ENCODE measurements around the gene ITGA11.

ITGA11 gene

DNA sequence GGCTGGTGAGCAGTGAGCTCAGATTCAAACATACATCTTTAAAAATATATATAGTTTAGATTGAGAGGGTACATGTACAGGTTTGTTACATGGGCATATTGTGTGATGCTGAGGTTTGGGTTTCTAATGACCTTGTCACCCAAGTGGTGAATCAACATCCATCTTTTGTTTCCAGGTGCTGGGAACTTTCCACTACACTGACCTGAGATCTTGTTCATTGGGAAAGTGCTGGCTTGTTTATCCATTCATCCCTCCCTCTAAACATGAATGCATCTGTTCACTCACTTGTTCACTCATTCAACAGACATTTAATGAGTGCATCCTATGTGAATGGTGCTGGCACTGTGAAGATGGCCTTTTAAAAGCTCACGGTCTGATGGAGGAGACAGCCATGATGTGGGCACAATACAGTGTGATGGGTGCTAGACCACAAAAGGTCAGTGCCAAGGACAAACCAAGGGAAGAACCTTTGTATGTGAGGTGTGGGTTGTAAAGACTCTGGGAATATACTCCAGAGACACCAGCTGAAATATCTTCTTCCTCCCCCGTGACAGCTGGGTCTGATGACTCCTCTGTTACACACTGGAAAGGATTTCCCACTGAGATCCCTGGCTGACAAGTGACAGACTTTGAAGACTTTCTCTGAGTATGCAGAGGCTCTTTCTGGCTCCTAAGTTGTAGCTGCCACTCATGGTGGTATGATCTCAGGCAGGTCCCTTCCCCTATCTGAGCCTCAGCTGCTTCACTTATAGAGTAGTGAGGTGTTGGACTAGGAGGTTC lies 16.2 kb upstream of the ITGA11 start:
- no peak for DNase-seq (ENCODE audit: low spot score)

DNA sequence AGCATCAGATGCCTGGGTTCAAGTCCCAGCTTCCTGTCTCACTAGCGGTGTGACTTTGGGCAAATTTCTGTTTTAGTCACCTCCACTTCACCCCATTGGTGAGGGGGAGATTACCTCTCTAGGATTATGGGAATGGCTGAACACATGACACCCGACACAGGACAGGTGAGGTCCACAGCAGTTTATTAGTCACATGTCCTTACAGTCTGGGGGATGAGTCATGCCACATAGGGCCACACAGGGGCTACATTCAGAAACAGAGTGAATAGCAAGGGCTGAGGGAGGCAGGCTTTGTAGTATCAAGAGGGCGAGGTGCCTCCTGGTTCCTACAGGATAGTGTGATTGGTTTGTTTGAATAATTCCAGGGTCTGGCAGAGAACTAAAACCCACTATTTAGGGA lies 15.2 kb upstream of the ITGA11 start:
- no peak for DNase-seq (ENCODE audit: low spot score)

DNA sequence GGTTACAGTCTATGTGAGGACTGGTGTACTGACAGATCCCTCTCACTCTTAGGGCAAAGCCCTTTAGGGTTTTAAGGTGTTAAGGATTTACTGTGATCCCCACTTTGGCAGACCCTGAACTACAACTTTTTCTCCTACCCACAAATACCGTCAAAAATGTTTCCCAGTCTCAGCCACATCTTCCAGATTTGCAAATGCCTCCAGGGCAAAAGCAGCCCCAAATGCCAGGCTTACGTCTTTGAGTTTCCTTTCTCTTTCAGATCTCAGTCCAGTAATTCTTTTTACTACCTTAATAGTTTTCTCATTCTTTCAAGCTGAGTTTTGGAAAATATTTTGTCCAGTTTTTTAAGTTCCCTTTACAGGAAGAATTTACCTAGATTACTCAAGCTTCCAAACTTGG lies 13.4 kb upstream of the ITGA11 start:
- no peak for DNase-seq (ENCODE audit: low spot score)

DNA sequence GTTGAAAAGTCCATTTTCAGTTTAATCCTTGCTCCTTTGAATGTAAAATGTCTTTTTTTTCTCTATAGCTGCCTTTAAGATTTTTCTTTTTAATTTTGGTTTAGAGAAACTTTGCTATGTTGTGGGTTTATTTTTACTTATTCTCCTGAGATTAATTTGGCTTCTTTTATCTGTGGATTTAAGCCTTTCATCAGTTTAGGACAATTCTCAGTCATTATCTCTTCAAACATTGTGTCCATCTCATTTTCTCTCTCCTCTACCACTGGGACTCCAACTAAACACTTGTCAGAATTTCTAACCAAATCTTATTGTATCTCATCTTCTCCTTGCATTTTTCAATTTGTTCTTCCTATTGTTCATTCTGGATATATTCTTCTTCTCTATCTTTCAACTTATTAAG lies 12.4 kb upstream of the ITGA11 start:
- no peak for DNase-seq (ENCODE audit: low spot score)

DNA sequence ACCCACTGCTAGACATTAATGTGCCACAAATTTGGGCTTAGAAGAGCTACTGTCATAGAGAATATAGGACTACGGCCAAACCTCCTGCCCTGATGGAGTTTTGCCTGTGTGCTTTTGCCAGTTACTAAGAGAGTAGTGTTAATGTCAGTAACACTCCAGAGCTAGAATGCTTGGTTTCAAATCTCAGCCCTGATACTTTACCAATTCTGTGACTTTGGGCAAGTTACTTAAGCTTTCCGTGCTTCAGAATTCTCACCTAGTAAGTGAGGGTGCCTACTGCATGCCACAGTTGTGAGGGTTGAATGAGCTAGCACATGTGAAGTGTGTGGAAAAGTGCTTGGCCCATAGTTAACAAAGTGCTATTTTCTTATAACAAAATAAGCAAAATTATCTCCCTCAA lies 10.9 kb upstream of the ITGA11 start:
- no peak for DNase-seq (ENCODE audit: low spot score)

DNA sequence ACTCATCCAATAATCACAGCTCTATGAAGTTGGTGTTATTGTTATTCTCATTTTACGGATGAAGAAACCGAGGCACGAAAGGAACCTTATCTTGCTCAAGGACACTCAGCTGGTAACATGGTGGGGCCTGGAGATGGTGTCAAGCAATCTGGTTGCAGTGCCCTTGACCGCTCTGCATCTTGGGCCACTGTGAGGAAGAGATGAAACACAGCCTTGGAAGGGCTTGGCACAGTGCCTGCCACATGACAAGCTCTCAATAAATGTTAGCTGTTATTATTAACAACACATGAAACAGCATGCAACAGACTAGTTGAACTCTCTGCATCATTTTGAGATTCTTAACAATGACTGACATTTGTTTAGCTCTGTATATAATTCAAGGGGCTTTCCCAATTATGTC lies 10.1 kb upstream of the ITGA11 start:
- DNase-seq (ENCODE audit: low spot score) = no peak

DNA sequence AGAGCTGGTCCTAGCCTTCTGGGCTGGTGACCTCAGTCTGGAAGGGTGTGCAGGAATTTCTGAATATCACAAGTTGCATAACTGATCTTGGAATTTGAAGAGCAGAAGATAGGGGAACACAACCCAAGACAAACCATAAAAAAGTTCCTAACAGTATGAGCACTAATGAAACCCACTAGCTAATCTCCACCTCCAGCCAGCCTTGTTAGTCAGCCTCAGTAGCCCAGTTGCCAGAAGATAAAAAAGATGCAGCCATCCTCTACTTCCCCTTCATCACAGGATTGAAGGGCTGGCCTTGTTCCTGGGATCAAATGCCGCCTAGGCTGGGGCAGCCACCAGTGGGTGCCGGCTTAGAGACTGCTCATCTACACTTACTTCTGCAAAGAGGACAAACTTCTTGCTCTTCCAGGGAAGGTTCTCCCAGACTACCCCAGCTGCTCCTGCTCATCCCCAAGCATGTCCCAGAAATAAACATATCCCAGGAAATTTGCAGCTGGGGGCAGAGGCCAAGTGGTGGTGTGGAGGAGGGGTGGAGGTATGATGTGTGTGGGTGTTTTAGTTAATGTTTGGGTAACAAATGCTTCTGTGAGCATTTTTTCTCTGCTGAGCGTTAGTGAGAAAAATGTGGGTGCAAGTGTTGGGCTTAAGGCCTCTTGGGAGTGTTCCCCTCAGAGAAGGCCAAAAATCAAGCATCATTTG lies 9.2 kb upstream of the ITGA11 start:
- DNase-seq (ENCODE audit: low spot score) = no peak

DNA sequence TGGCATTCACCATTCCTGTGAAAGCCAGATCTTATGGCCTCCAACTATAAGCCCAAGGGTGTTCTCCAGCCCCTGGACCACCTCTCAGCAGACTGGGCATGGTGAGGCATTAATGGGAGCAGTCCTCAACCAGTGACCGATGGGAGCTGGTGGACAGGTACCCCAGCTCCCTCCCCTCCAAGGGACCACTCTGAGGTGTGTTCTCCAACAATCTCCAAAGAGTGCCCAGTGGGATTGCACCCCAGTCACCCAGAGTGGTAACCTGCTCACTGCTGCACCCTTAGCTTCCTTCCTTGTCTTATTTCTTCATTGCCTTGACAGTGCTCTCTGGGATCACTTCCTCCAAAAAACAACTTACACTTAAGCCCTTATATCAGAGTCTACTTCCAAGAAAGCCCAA lies 8.2 kb upstream of the ITGA11 start:
- no peak for DNase-seq (ENCODE audit: low spot score)

DNA sequence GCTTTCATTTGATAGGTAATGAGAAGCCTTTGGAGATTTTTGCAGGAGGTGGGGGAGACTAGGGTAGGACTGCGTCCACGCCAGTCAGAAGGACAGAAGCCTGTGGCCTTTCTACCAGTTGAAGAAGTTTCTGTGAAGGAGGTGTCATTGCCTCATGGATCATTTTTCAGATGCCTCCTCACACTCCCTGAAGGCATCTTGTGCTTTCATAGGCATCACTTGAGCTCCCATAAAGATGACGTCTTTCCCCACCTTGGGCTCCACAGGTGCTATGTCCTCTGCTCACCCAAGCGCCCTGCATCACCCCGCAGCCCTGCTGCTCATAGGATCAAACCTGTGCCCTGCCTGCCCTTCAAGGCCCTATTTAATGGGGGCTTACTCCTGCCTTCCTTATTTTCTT lies 7.5 kb upstream of the ITGA11 start:
- no peak for DNase-seq (ENCODE audit: low spot score)

DNA sequence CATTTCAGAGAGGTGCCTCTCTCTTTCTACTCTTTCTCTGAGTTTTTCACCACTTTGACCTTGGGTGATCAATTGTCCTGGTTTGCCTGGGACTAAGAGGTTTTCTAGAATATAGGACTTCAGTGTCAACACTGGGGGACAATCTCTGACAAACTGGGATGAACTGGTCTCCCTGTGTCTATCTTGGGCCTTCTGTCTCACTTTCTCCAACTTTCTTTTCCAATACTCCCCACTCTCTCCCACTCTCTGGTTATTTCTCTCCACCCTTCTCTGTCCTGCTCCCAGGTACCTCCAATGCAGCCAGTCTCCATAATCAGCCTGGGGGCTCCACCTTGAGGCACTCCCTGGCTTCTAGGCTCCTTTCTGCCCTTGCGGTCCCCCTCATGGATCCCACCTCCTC lies 4.7 kb upstream of the ITGA11 start:
- no peak for DNase-seq (ENCODE audit: low spot score)

DNA sequence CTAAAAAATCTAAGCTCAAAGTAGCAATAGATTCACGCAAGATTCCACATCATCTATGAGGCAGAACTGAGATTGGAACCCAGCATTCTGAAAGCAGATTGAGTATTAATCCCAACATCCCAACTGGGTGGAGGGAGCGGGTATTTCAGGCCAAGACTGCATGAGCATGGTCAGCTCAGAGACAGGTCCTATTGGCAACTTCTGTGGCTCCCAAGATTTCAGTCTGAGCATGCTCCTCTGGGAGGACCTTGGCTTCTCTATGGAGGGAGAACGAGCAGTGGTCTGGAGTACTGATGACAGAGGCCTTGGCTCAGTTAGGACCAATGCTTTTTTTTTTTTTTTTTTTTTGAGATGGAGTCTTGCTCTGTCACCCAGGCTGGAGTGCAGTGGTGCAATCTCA lies 4.0 kb upstream of the ITGA11 start:
- no peak for DNase-seq (ENCODE audit: low spot score)

DNA sequence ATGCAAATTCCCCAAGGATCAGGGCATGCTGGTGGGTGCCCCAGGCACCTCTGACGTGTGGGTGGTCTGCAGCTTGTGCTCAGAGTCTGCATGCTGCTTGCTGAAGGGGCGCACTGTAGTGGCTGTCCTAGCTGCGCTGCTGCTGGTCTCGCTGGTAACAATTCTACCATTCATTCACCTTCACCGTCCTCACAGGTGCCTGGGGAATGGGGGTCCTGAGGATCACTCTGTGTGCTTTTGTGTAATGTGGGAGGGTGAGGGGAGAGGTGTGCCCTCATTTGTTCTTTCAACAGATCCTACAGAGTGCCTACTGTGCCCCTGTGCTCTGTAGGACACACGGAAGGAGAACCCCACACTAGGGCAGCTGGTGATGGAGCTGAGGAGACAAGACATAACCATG lies 2.1 kb upstream of the ITGA11 start:
- no peak for DNase-seq (ENCODE audit: low spot score)

DNA sequence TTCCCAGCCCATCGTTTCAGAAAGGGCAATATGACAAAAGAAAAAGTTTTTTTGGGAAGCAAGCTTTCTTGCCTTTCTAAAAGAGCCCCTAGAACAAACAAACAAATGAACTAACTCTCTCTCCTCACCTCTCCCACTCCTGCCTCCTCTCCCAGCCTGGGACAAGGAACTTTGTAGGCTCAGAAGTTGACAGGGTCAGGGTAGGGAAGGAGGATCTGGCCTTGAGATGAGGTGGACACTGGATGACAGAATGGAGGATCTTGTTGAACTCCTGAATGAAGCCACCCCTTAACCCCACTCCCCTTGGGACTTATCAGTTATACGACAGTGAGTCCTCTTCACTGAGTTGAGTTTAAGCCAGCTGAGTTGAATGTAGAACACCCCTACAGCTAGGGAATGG lies 1.6 kb upstream of the ITGA11 start:
- DNase-seq (ENCODE audit: low spot score) = no peak

DNA sequence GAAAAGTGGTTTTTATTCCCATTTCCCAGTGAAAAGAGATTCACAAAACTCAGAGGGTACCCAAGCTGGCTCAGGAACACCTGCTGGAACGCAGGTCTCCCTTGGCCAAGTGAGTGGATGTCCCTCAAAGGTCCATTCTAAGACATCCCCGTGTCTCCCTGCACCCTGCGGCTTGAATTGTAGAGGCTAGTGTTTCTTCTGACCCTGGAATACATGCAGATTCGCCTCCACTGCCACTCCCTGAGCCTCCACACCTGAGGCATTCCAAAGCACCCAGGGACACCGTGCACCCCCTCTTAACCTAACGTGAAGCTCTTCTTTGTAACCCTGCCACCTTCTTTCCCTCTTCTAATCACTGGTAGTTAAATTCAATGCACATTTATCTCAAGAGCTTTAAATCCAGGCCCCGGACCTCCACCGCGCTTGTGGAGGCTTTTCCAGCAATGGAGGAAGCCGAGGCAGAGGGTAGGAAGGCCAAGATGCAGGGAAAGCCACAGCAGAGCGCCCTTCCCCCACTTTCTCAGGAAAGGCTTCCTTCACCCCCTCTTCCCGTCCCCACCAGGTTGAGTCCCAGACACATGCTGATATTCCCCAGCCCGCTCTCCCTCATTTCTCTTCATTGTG lies 590 bp upstream of the ITGA11 start:
- DNase-seq (ENCODE audit: low spot score) = no peak

DNA sequence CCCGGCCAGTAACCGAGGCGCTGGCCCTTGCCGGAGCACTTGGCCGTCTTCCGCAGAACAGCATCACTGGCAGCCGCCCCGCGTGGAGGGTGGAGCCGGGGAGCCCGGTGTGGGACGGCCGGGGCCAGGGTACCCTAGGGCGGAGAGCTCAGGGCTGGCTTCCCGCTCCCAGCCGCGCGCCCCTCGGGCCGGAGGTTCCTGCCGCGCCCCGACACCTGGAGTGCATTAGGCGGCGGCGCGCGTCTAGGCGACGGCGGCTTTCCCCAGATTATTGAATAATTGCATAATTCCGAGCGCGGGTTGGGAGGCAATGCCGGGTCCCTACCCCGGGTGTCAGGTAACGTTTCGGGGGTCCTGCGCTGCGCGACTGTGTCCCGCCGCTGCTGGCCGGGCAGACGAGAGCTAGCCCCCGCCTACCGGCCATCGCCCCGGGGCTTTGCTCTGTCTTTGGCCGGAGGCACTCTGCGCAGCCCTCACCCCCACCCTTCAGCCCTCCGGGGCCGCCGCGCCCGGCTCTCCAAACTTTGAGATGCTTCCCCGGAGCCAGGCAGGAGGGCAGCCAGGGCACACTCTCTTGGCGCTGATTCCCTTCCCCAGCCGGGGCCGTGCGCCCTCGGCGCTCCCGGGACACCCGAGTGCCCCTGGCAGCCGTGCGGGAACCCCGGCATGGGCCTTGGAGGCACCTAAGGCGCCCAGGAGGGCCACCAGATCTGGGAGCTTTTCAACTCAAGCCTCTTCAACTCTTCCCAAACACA lies 749 bp downstream of the ITGA11 start:
- DNase-seq (ENCODE audit: low spot score) = no peak

DNA sequence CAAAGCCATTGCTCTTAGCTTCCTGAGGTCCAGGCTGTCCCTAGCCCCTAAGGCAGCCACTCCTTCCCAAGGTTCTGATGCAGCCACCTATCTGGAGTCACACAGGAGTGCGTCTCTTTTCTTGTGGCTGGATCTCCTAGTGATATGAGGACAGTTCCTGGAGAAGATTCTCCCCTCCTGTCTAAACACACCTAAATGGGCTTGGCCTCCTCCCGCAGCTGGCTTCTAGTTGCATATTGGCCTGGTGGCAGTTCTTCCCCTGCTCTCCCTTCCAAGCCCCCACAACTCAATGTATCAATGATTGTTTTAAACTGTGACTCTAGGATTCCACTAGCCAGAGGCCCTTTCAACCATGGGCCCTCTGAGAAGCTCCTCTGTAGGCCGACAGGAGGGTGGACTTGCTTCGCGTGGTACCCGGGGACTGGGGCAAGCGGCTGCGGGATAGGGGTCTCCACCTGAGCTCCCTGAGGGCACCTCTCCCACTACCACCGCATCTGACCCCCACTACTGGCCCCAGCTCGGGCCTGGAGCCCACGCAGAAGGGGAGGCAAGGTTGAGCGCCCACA lies 1.4 kb downstream of the ITGA11 start:
- DNase-seq (ENCODE audit: low spot score) = no peak

DNA sequence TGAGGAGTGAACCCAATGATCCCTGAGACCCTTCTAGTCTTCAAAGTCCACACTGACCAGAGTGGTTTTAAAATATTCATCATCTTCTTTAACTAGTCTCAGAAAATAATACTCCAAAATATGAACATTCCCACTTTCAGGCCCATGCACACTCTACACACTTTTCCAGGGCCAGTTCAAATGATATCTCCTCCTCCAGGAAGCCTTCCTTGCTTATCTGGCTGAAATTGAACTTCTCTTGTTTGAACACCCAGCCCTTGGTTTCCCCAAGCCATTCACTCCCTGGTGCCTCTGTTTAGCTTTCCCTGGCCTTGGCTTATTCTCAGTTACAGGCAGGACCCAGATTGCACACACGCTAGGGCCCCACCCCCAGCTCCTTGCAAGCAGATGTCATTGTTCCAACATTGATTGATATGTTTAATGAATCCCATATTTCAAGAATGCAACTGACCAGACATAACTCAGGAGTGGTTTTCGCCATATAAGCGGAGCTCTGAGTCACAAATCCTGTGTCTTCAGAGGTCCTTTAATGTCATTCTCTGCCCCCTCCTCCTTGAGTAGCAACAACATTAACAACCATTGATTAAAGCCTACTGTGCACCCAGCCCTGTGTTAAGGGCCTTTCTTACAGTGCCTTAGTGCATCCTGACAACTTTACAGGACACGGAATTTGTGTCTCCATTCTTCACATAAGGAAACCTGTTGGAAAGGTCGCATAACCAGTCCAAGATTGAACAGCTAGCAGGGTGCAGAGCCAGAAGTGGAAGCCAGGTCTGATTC lies 2.1 kb downstream of the ITGA11 start:
- DNase-seq (ENCODE audit: low spot score) = no peak

DNA sequence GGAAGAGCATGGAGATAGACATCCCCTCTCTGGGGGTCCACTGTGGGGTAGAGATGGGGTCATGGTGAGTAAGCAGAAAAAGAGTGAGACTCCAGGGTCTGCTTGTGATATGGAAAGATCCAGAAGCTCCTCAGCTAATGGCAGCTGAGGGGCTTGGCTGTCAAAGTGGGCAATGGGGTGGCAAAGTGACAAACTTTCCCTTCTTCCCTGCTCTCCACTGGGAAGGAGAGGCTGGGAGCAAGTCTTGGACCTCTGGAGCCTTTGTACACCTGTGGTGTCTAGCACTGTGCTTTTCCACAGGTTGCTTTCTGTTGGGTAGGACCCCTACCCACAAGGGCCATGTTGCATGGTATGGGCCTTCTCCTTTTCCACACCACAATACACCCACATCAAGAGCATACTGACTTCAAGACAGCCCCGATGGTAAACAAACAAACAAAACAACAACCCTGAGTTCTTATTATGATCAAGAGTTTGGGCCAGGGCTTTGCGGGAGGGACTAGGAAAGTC lies 3.5 kb downstream of the ITGA11 start:
- no peak for DNase-seq (ENCODE audit: low spot score)

DNA sequence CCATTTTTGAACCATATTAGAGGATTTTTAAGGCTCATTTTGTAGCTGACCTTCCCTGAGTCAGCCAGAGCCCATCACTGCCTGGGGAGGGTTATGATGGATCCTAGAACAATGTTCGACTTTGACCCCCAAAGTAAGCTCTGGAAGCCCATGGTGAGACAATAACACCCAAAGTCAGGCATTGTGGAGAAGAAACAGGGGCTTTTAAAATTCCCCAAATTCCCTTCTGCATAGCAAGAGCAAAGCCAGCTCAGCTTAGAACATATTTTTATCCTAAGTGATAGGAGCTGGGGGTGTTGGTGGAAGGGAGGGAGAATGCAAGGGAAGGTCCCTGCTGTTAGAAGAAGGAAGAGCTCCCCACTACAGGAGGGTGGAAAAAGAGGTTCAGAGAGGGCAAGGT lies 4.0 kb downstream of the ITGA11 start:
- DNase-seq (ENCODE audit: low spot score) = no peak

DNA sequence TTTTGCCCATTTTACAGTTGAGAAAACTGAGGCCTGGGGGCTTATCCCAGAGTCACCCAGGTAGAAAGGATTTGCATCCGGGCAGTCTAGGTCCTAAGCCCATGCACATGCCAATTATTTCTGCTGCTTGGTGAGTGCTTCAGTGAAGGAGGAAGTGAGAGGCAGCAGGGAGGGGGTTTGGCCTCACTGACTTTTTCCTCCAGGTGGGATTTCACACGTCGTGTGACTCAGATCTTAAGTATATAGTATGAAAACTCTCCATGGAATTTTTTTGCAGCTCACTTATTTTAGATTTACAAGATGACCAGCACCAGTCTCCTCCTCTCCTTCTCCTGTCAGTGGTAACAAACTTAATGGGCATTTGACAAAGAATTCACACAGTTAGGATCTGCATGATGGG lies 4.6 kb downstream of the ITGA11 start:
- DNase-seq (ENCODE audit: low spot score) = no peak

DNA sequence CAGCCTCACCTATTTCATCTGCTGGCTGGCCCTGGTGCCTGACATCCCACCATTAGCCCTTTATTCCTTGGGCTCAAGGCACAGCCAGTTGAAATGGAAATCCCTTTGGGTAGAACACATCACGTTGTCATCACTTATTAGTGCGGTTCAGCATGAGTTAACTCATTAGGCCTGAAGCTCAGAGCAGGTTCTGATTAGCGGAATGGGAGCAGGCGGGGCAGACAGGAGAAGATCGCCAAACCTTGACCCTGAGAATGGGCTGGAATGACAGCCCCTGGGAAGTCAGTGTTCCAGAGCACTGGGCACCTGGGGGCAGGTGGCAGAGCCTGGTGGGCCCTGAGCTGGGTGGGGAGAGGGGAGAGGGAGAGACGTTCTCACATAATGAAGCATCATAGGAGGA lies 5.8 kb downstream of the ITGA11 start:
- DNase-seq (ENCODE audit: low spot score) = no peak

All from LoVo (cell line).